Adipocyte (in vitro differentiated cells): ENCODE data around the gene THRAP3.

Experiments
- DNase-seq: peaks from one replicate; pipeline ENCODE4 v3.0.0-alpha.2; 2015; ENCODE audit warnings: low read depth
- H3K27me3 ChIP-seq: replicated peaks from 2 replicates; pipeline ENCODE4 v1.7.0; 2013; ENCODE audit warnings: mild to moderate bottlenecking, low read length, moderate library complexity; ENCODE audit not compliant: control insufficient read depth, insufficient read depth
- H3K36me3 ChIP-seq: 2 replicates; pipeline ENCODE4 v1.7.0; 2013; ENCODE audit warnings: low read length, mild to moderate bottlenecking, moderate library complexity; ENCODE audit not compliant: control insufficient read depth, insufficient read depth, severe bottlenecking
- H3K4me1 ChIP-seq: 2 replicates; pipeline ENCODE4 v1.7.0; 2013; ENCODE audit warnings: mild to moderate bottlenecking, low read length, moderate library complexity; ENCODE audit not compliant: control insufficient read depth, insufficient read depth
- H3K4me3 ChIP-seq: 2 replicates; pipeline ENCODE4 v1.7.0; 2013; ENCODE audit warnings: mild to moderate bottlenecking, low read length, moderate library complexity
- H3K9ac ChIP-seq: 2 replicates; pipeline ENCODE4 v1.7.0; 2013; ENCODE audit warnings: mild to moderate bottlenecking, low read length, moderate library complexity
- H3K9me3 ChIP-seq: 2 replicates; pipeline ENCODE4 v1.7.0; 2013; ENCODE audit warnings: mild to moderate bottlenecking, low read length, moderate library complexity; ENCODE audit not compliant: control insufficient read depth

Gene THRAP3

GRCh38 chr1:36284517-36284916, 60.3 kb downstream of the THRAP3 start:
- Histone ChIP-seq H3K9me3 (no peaks in the 10 kb centered on the region), H3K9ac (peak overlapping the region; percentile 24), H3K27me3 (no peaks in the 10 kb centered on the region), H3K36me3 (peaks cover 63% of the 10 kb centered on the region), H3K4me3 (no peak overlapping the region), H3K4me1 (peaks cover 46% of the 10 kb centered on the region)
- DNase-seq = peak; percentile 38

DNA sequence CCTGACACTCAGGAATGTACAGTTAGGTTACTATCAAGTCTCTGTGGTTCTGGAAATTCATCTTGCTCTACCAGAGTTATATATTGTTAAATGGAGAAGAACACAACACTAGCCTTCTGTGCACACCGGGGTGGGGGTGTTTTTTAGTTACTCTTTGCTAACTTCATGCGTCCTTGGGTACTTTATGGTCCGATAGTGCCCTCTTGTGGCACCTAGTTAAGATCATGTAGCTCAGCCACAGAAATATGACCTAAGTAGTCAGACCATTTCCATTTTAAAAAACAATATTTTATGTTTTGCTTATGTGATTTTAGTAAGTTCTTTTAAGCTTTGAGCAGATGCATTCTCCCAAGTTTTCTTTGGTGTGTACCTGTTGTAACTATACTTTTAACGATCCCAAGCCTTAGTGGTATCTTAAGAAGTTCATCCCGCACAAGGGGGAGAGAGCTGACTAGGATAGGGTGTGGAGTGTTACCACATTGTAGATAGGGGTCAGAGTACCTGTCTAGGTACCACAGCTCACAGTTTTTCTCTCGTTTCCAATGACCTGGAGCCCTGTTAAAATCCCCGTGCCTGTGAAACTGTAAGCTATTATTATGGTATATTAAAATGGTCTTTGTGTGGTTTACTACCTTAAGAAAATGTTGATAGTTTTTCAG, 61.3 kb downstream of the THRAP3 start:
- no peaks in the 10 kb centered on the region for H3K27me3 ChIP-seq
- H3K9ac ChIP-seq = peak overlapping the region; percentile 43
- H3K4me3 ChIP-seq = peak overlapping the region; percentile 10
- H3K9me3 ChIP-seq = no peaks in the 10 kb centered on the region
- peak; percentile 96 for DNase-seq
- peaks cover 71% of the 10 kb centered on the region for H3K36me3 ChIP-seq
- peaks cover 38% of the 10 kb centered on the region for H3K4me1 ChIP-seq

DNA sequence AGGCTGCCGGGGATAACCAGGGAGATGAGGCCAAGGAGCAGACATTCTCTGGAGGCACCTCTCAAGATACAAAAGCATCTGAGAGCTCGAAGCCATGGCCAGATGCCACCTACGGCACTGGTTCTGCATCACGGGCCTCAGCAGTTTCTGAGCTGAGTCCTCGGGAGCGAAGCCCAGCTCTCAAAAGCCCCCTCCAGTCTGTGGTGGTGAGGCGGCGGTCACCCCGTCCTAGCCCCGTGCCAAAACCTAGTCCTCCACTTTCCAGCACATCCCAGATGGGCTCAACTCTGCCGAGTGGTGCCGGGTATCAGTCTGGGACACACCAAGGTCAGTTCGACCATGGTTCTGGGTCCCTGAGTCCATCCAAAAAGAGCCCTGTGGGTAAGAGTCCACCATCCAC, 62.6 kb downstream of the THRAP3 start:
- no peak for DNase-seq
- H3K4me3 ChIP-seq = no peak overlapping the region
- no peaks in the 10 kb centered on the region for H3K27me3 ChIP-seq
- peaks cover 40% of the 10 kb centered on the region for H3K4me1 ChIP-seq
- peaks cover 83% of the 10 kb centered on the region for H3K36me3 ChIP-seq
- peak overlapping the region; percentile 43 for H3K9ac ChIP-seq
- no peaks in the 10 kb centered on the region for H3K9me3 ChIP-seq

- Histone ChIP-seq H3K27me3 (no peaks in the 10 kb centered on the region), H3K4me1 (peaks cover 40% of the 10 kb centered on the region), H3K9me3 (no peaks in the 10 kb centered on the region), H3K4me3 (no peak overlapping the region), H3K9ac (no peak overlapping the region), H3K36me3 (peaks cover 86% of the 10 kb centered on the region)
- no peak for DNase-seq
Measured at GRCh38 chr1:36287595-36287994, 63.4 kb downstream of the THRAP3 start.

DNA sequence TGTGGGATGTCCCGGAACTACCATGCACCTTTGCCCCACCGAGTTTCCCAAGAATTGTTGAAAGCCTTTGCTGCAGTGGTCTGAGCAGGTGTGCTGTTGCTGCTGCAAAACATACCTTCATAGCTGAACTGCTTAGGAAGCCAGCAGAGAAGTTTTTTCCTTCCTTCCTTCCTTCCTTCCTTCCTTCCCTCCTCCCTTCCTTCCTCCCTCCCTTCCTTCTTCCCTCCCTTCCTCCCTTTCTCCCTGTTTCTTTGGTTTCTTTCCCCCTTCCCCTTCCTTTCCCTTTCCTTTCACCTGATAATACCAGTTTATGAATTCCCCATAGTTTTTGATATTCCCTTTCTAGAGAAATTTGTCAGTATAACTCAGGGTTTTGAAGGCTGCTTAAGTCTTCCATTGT, 71.1 kb downstream of the THRAP3 start:
- H3K4me1 ChIP-seq = peaks cover 16% of the 10 kb centered on the region
- no peaks in the 10 kb centered on the region for H3K9me3 ChIP-seq
- H3K9ac ChIP-seq = no peak overlapping the region
- no peak overlapping the region for H3K4me3 ChIP-seq
- DNase-seq = no peak
- H3K27me3 ChIP-seq = no peaks in the 10 kb centered on the region
- H3K36me3 ChIP-seq = peaks cover 76% of the 10 kb centered on the region

DNA sequence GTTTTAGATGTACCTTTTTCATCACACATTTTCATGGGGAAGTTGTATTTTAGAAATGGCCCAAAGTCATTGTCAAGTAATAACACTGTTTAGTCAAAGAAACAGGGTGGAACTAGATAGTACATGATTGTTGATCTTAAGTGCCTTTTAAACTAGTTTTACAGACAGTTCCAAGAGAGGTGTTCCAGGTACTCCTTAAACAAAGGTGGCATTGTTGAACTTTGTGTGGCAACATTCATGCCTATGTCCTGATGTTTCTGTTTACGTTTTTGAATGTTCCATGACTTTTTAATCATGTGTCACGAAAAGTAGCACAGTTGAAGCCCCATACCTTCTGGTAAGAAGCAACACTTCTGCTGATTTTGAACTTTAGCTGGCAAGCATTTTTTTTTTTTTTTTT, 72.8 kb downstream of the THRAP3 start:
- no peaks in the 10 kb centered on the region for H3K27me3 ChIP-seq
- H3K4me1 ChIP-seq = peaks cover 21% of the 10 kb centered on the region
- no peak for DNase-seq
- no peak overlapping the region for H3K9ac ChIP-seq
- no peaks in the 10 kb centered on the region for H3K9me3 ChIP-seq
- peaks cover 76% of the 10 kb centered on the region for H3K36me3 ChIP-seq
- no peak overlapping the region for H3K4me3 ChIP-seq

DNA sequence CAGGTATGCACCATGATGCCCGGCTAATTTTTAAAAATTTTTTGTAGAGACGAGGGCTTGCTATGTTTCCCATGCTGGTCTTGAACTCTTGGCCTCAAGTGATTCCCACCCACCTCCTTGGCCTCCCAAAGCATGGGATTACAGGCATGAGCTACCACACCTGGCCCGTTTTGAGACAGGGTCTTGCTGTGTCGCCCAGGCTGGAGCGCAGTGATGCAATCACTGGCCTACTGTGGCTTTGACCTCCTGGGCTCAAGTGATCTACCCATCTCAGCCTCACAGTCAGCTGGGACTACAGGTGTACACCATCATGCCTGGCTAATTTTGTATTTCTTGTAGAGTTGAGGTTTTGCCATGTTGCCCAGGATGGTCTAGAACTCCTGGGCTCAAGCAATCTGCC, 74.4 kb downstream of the THRAP3 start:
- H3K9ac ChIP-seq = no peak overlapping the region
- no peaks in the 10 kb centered on the region for H3K27me3 ChIP-seq
- peaks cover 78% of the 10 kb centered on the region for H3K36me3 ChIP-seq
- DNase-seq = no peak
- no peak overlapping the region for H3K4me3 ChIP-seq
- H3K9me3 ChIP-seq = no peaks in the 10 kb centered on the region
- peaks cover 21% of the 10 kb centered on the region for H3K4me1 ChIP-seq

GRCh38 chr1:36300526-36300925, 76.3 kb downstream of the THRAP3 start:
- Histone ChIP-seq H3K36me3 (peaks cover 77% of the 10 kb centered on the region), H3K9me3 (no peaks in the 10 kb centered on the region), H3K9ac (peak overlapping the region; percentile 7), H3K4me1 (peaks cover 22% of the 10 kb centered on the region), H3K4me3 (no peak overlapping the region), H3K27me3 (no peaks in the 10 kb centered on the region)
- DNase-seq = no peak

DNA sequence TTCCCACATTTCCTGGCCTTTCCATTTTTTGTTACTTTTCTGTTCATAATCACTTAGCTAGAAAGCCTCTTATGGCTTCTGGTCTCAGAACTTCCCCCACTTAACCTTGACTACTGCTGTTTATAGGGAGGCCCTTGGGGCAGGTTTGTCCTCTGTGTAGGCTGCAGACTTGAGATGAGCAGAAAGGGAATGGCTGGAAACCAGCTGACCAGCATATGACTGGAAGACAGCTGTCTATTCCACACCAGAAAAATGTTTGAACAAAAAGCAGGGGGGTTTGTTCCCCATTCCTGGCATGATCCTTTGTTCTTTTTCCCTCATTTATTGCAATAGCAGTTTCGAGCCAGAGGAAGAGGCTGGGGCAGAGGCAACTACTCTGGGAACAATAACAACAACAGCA, 77.0 kb downstream of the THRAP3 start:
- Histone ChIP-seq H3K4me3 (no peak overlapping the region), H3K9ac (peak overlapping the region; percentile 7), H3K4me1 (peaks cover 29% of the 10 kb centered on the region), H3K36me3 (peaks cover 75% of the 10 kb centered on the region), H3K27me3 (no peaks in the 10 kb centered on the region), H3K9me3 (no peaks in the 10 kb centered on the region)
- DNase-seq = no peak

DNA sequence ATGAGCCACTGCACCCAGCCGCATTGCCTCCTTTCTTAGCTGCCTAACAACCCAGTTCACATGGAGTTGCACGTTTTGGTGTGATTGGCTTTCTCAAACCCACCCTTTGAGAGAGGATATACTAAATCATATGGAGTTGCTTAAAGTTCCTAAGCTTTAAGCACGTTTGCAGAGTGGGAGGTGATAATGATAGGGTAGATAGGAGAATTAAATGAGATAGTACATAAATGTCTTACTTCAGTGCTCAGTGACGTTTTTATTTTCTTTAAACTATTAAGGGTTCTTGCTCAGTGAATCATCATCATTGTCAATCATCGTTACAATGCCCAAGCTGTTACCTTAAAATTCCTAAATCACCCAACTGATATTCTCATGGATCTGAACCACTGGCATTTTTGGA, 79.0 kb downstream of the THRAP3 start:
- no peak overlapping the region for H3K4me3 ChIP-seq
- H3K27me3 ChIP-seq = no peaks in the 10 kb centered on the region
- H3K9ac ChIP-seq = no peak overlapping the region
- H3K9me3 ChIP-seq = no peaks in the 10 kb centered on the region
- DNase-seq = no peak
- H3K4me1 ChIP-seq = peaks cover 31% of the 10 kb centered on the region
- H3K36me3 ChIP-seq = peaks cover 62% of the 10 kb centered on the region

DNA sequence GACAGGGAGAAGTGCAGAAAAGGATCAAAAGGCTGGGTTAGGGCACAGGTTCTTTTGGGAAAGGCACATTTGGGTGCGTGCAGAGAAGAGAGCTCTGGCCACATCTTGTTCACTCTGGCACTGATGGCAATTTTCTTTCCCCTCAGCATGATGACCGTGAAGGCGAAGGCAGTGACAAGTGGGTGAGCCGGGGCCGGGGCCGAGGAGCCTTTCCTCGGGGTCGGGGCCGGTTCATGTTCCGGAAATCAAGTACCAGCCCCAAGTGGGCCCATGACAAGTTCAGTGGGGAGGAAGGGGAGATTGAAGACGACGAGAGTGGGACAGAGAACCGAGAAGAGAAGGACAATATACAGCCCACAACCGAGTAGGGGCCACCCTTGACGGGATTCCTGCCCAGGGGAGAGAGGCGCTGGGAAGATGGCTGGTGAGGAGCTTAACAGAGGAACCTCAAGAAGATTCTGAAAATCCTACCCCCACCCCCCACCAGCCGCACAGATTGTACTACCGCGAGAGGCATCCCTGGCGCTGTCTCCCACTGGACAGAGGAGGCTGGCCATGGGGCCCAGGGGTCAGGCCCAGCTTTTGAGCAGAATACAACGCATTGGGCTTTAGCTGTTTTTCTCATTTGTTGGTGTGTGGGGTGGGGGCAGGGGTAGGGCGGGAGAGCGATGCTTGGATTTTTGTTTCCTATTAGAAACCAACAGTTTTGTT, 79.6 kb downstream of the THRAP3 start:
- peaks cover 31% of the 10 kb centered on the region for H3K4me1 ChIP-seq
- no peaks in the 10 kb centered on the region for H3K9me3 ChIP-seq
- no peaks in the 10 kb centered on the region for H3K27me3 ChIP-seq
- no peak overlapping the region for H3K4me3 ChIP-seq
- peaks cover 56% of the 10 kb centered on the region for H3K36me3 ChIP-seq
- no peak overlapping the region for H3K9ac ChIP-seq
- DNase-seq = no peak
